Colonic mucosa (tissue), 4 donors: ENCODE results near the gene FBXL16. TPM values are rescaled to one million over a fixed set of nuclear protein-coding genes. Genes with fewer than 3 reads are reported as not detected.

ENCODE experiments used
- DNase-seq: peaks from one replicate; pipeline ENCODE4 v3.0.0-alpha.2; 2020
- H3K27ac ChIP-seq: fragments of 200-600 bp; one replicate; pipeline ENCODE4 v1.8.0; 2021
- H3K27me3 ChIP-seq: fragments of 200-600 bp; one replicate; pipeline ENCODE4 v1.8.0; 2021
- H3K36me3 ChIP-seq: fragments of 200-600 bp; one replicate; pipeline ENCODE4 v1.8.0; 2021
- H3K4me1 ChIP-seq: fragments of 200-600 bp; one replicate; pipeline ENCODE4 v1.8.0; 2021; ENCODE audit warnings: mild to moderate bottlenecking
- H3K4me3 ChIP-seq: fragments of 200-600 bp; one replicate; pipeline ENCODE4 v1.8.0; 2021
- H3K9ac ChIP-seq, 2 donors: one replicate each; pipeline ENCODE4 v1.7.0; 2013; ENCODE audit warnings: control low read depth in 2 of 2, low read depth in 2 of 2, low read length in 2 of 2
- H3K9me3 ChIP-seq: fragments of 200-600 bp; one replicate; pipeline ENCODE4 v1.8.0; 2021
- CTCF ChIP-seq: fragments of 200-600 bp; IDR thresholded peaks from one replicate; pipeline ENCODE4 v1.8.0; 2022; ENCODE audit warnings: antibody characterized with exemption, mild to moderate bottlenecking
- intact Hi-C: fragments of 100-400 bp; cut with DNase I; formaldehyde crosslinking; loops from one replicate; pipeline ENCODE4 v1.14.1; 2022
- total RNA-seq, 2 donors: library from RNA; stranded (reverse); fragmentation: NEBNext Ultra II Directional in 1 of 2; extraction: Animal tissue kit (Norgen Biotek cat#: 25700) in 1 of 2; gene quantifications; one replicate each; pipeline ENCODE4 v1.2.1, GENCODE V29; 2021
- donor health status: healthy.
- donor health status: DM: no; HTN: no; CAD: no.
- donor health status: DM: no; HTN: no; CAD: no.

Gene FBXL16
- total RNA-seq, 2 donors from 2014 or later: 2.0 to 2.2 TPM

GRCh38 chr16:678209-678857 lies 27.3 kb downstream of the FBXL16 start:
- DNase-seq: no peak
- H3K27ac ChIP-seq: no peak overlapping the region
- TF ChIP-seq CTCF: no peak
- H3K4me1 ChIP-seq: peaks cover 37% of the 10 kb centered on the region
- H3K36me3 ChIP-seq: peaks cover 6% of the 10 kb centered on the region
- H3K9me3 ChIP-seq: no peaks in the 10 kb centered on the region
- intact Hi-C loops: no loop called here
- no peaks in the 10 kb centered on the region for H3K27me3 ChIP-seq
- no peak overlapping the region for H3K9ac ChIP-seq
- no peak overlapping the region for H3K4me3 ChIP-seq

- H3K9me3 ChIP-seq: no peaks in the 10 kb centered on the region
- H3K27me3 ChIP-seq: no peaks in the 10 kb centered on the region
- H3K4me3 ChIP-seq: no peak overlapping the region
- H3K36me3 ChIP-seq: peaks cover 9% of the 10 kb centered on the region
- intact Hi-C loops: no loop called here
- peaks cover 34% of the 10 kb centered on the region for H3K4me1 ChIP-seq
- DNase-seq: no peak
- no peak overlapping the region for H3K27ac ChIP-seq
- H3K9ac ChIP-seq: peak overlapping the region in 1 of 2 donors; percentile 19
- no peak for TF ChIP-seq CTCF
These were observed 28.0 kb downstream of the FBXL16 start for GRCh38 chr16:677316-678190.

- H3K27me3 ChIP-seq: no peaks in the 10 kb centered on the region
- peaks cover 13% of the 10 kb centered on the region for H3K36me3 ChIP-seq
- peak overlapping the region in 1 of 2 donors; percentile 22 for H3K9ac ChIP-seq
- no peak overlapping the region for H3K4me3 ChIP-seq
- intact Hi-C loops: no loop called here
- DNase-seq: peak; percentile 94
- H3K9me3 ChIP-seq: no peaks in the 10 kb centered on the region
- H3K4me1 ChIP-seq: peaks cover 28% of the 10 kb centered on the region
- no peak overlapping the region for H3K27ac ChIP-seq
- no peak for TF ChIP-seq CTCF
These were observed 28.7 kb downstream of the FBXL16 start for GRCh38 chr16:676913-677312.

GRCh38 chr16:676565-676902 lies 29.1 kb downstream of the FBXL16 start:
- peaks cover 15% of the 10 kb centered on the region for H3K36me3 ChIP-seq
- no peaks in the 10 kb centered on the region for H3K27me3 ChIP-seq
- no peaks in the 10 kb centered on the region for H3K9me3 ChIP-seq
- peak overlapping the region in 1 of 2 donors; percentile 22 for H3K9ac ChIP-seq
- no peak overlapping the region for H3K27ac ChIP-seq
- peaks cover 24% of the 10 kb centered on the region for H3K4me1 ChIP-seq
- TF ChIP-seq CTCF: no peak
- no peak overlapping the region for H3K4me3 ChIP-seq
- intact Hi-C loops: no loop called here
- no peak for DNase-seq

GRCh38 chr16:675884-676564 lies 29.6 kb downstream of the FBXL16 start:
- no peak for TF ChIP-seq CTCF
- Histone ChIP-seq H3K9ac (peak overlapping the region in 1 of 2 donors; percentile 22), H3K36me3 (peaks cover 15% of the 10 kb centered on the region), H3K4me1 (peaks cover 19% of the 10 kb centered on the region), H3K27me3 (no peaks in the 10 kb centered on the region), H3K9me3 (no peaks in the 10 kb centered on the region), H3K4me3 (peak overlapping the region; percentile 25), H3K27ac (no peak overlapping the region)
- no peak for DNase-seq
- intact Hi-C loops: no loop called here
